IPS DF 6.9 (cell line): ENCODE results near the gene JDP2.

ENCODE experiments used
- DNase-seq: peaks from one replicate; pipeline ENCODE4 v3.0.0-alpha.2; 2013; ENCODE audit warnings: low read depth, low spot score
- H3K27ac ChIP-seq: one replicate; pipeline ENCODE4 v1.5.1; 2013; ENCODE audit warnings: low read length, control low read depth
- H3K27me3 ChIP-seq: 2 replicates; pipeline ENCODE4 v1.6.1; 2013; ENCODE audit warnings: mild to moderate bottlenecking, low read length; ENCODE audit not compliant: control insufficient read depth, insufficient read depth
- H3K36me3 ChIP-seq: 2 replicates; pipeline ENCODE4 v1.6.1; 2013; ENCODE audit warnings: low read length; ENCODE audit not compliant: control insufficient read depth, insufficient read depth
- H3K4me1 ChIP-seq: 2 replicates; pipeline ENCODE4 v1.6.1; 2013; ENCODE audit warnings: low read length; ENCODE audit not compliant: control insufficient read depth, insufficient read depth
- H3K4me3 ChIP-seq: 2 replicates; pipeline ENCODE4 v1.5.1; 2013; ENCODE audit warnings: mild to moderate bottlenecking, low read length
- H3K9me3 ChIP-seq: 2 replicates; pipeline ENCODE4 v1.6.1; 2013; ENCODE audit warnings: low read length, inconsistent platforms; ENCODE audit not compliant: control insufficient read depth, insufficient read depth
- WGBS: extraction: QIAGEN DNeasy Blood & Tissue Kit; methylation state at CpG from one replicate; pipeline ENCODE4 v1.1.7; 2013; ENCODE audit warnings: mixed read lengths, missing lambda C conversion rate; ENCODE audit not compliant: insufficient read length, insufficient coverage; 5-methylcytosine and 5-hydroxymethylcytosine counted together

JDP2 gene

DNA sequence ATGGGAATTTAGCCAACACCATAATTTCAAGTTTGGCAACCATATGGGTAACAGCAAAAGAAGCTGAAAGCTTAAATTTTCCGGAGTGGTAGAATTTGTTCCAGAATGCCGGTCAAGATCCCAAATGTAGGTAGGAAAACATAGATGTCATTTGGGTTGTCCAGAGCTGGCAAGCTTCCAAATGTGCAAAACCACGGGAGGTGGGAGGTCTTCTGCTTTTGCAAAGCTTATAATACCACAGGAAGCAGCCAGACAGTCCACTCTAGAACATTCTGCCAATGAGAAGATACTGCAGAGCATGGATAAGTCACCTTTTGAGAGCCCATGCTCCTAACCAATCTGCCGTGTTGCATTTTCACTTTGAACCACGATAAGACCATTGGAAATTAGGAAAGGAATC lies 68.1 kb downstream of the JDP2 start:
- Histone ChIP-seq H3K4me3 (no peak overlapping the region), H3K36me3 (no peaks in the 10 kb centered on the region), H3K9me3 (no peaks in the 10 kb centered on the region; the same call in 1 of the 2 replicates), H3K27ac (no peak overlapping the region), H3K4me1 (no peaks in the 10 kb centered on the region), H3K27me3 (no peaks in the 10 kb centered on the region)
- WGBS, result no CpG with 5 or more reads among the region's 5 CpGs
- DNase-seq, result no peak

DNA sequence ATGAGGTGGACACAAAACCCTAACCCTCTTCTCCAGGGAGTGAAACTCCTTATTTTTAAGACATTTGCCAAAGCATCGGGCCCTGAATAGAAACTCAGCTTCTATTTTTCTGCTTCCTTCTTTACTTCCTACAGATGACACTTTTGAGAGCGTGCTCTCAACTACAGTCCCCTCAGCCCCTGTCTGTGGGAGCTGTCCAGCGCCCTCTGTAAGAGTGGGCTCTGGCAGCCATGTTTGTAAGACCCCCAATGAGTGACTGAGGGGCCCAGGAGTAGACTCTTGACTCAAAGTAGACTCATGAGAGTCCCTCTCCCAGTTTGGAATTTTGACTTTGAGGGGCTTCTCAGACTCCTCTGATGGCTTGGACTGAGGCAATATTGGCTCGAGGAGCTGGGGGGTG lies 68.9 kb downstream of the JDP2 start:
- Histone ChIP-seq H3K27me3 (no peaks in the 10 kb centered on the region), H3K4me3 (no peak overlapping the region), H3K36me3 (no peaks in the 10 kb centered on the region), H3K27ac (no peak overlapping the region), H3K4me1 (no peaks in the 10 kb centered on the region), H3K9me3 (no peaks in the 10 kb centered on the region; the same call in 1 of the 2 replicates)
- no peak for DNase-seq
- no CpG with 5 or more reads among the region's 4 CpGs for WGBS

GRCh38 chr14:75497191-75497590 lies 69.4 kb downstream of the JDP2 start:
- Histone ChIP-seq H3K27me3 (no peaks in the 10 kb centered on the region), H3K4me3 (no peak overlapping the region), H3K9me3 (no peaks in the 10 kb centered on the region; the same call in 1 of the 2 replicates), H3K4me1 (no peaks in the 10 kb centered on the region), H3K36me3 (no peaks in the 10 kb centered on the region), H3K27ac (no peak overlapping the region)
- DNase-seq, result no peak
- WGBS, result no CpG with 5 or more reads among the region's 4 CpGs

- WGBS, result no CpG with 5 or more reads among the region's 11 CpGs
- H3K4me1 ChIP-seq, result no peaks in the 10 kb centered on the region
- H3K36me3 ChIP-seq, result no peaks in the 10 kb centered on the region
- no peaks in the 10 kb centered on the region; the same call in 1 of the 2 replicates for H3K9me3 ChIP-seq
- H3K4me3 ChIP-seq, result no peak overlapping the region
- H3K27me3 ChIP-seq, result no peaks in the 10 kb centered on the region
- no peak overlapping the region for H3K27ac ChIP-seq
- DNase-seq, result no peak
Measured at GRCh38 chr14:75497701-75498100, 69.9 kb downstream of the JDP2 start.

GRCh38 chr14:75499084-75499875 lies 71.5 kb downstream of the JDP2 start:
- Histone ChIP-seq H3K36me3 (no peaks in the 10 kb centered on the region), H3K4me3 (no peak overlapping the region), H3K27ac (no peak overlapping the region), H3K9me3 (no peaks in the 10 kb centered on the region; the same call in 1 of the 2 replicates), H3K27me3 (no peaks in the 10 kb centered on the region), H3K4me1 (no peaks in the 10 kb centered on the region)
- no CpG with 5 or more reads among the region's 16 CpGs for WGBS
- DNase-seq, result no peak

DNA sequence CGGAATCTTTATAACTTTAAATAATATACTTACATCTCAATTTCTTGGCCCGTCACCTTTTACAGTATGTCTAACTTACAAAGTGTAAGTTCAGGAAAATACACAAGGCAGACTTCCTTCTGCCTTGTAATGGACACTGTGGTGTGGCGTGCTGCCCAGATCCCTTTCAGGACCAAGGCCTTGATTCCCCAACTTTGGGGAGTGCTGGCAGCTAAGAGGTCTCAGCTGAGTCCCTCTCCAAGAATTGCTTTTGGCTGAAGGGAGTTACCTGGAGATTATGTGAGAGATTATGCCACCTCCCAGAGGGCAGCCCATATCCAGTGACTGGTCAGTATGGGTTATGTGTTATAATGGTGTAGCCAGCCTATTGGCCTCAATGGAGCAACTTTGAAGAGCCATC lies 73.3 kb downstream of the JDP2 start:
- no peak overlapping the region for H3K4me3 ChIP-seq
- H3K36me3 ChIP-seq, result no peaks in the 10 kb centered on the region
- H3K27ac ChIP-seq, result no peak overlapping the region
- no peaks in the 10 kb centered on the region for H3K4me1 ChIP-seq
- WGBS, result 100% methylated on average over 2 of the region's 3 CpGs
- no peak for DNase-seq
- no peaks in the 10 kb centered on the region for H3K27me3 ChIP-seq
- H3K9me3 ChIP-seq, result no peaks in the 10 kb centered on the region; the same call in 1 of the 2 replicates

GRCh38 chr14:75504411-75504810 lies 76.6 kb downstream of the JDP2 start:
- Histone ChIP-seq H3K27ac (no peak overlapping the region), H3K9me3 (no peaks in the 10 kb centered on the region), H3K27me3 (no peaks in the 10 kb centered on the region), H3K4me3 (no peak overlapping the region), H3K4me1 (no peaks in the 10 kb centered on the region), H3K36me3 (no peaks in the 10 kb centered on the region)
- WGBS, result no CpG with 5 or more reads among the region's 1 CpG
- no peak for DNase-seq

- Histone ChIP-seq H3K36me3 (no peaks in the 10 kb centered on the region), H3K27me3 (no peaks in the 10 kb centered on the region), H3K27ac (no peak overlapping the region), H3K9me3 (no peaks in the 10 kb centered on the region), H3K4me3 (no peak overlapping the region), H3K4me1 (no peaks in the 10 kb centered on the region)
- DNase-seq, result no peak
- WGBS, result 100% methylated on average over 1 of the region's 1 CpG
Measured at GRCh38 chr14:75506930-75507329, 79.1 kb downstream of the JDP2 start.

- no CpG with 5 or more reads among the region's 1 CpG for WGBS
- Histone ChIP-seq H3K36me3 (no peaks in the 10 kb centered on the region), H3K4me1 (no peaks in the 10 kb centered on the region)
Measured at GRCh38 chr14:75510547-75510946, 82.7 kb downstream of the JDP2 start.

DNA sequence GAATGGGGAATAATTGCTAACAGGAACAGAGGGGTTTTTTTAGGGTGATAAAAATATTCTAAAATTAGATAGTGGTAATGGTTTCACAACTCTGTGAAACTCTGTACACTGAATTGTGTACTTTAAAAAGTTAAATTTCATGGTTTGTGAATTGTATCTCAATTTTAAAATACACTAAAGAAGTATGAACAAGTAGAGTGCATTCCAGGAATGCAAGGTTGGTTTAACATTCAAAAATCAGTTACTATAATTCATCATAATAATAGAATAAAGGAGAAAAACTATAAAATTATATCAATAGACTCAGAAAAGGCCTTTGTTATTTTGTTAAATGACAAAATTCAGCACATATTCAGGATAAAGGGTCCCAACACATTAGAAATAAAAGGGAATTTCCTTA lies 83.4 kb downstream of the JDP2 start:
- Histone ChIP-seq H3K27me3 (no peaks in the 10 kb centered on the region), H3K4me1 (no peaks in the 10 kb centered on the region), H3K27ac (no peak overlapping the region), H3K36me3 (no peaks in the 10 kb centered on the region), H3K4me3 (no peak overlapping the region), H3K9me3 (no peaks in the 10 kb centered on the region)
- no peak for DNase-seq

More at GRCh38 chr14:75510547-75510946, 82.7 kb downstream of the JDP2 start:
- Histone ChIP-seq H3K27me3 (no peaks in the 10 kb centered on the region), H3K9me3 (no peaks in the 10 kb centered on the region), H3K4me3 (no peak overlapping the region), H3K27ac (no peak overlapping the region)
- DNase-seq, result no peak
